Panc1 (cell line): ENCODE results near the gene CYP2C18. TPM values are rescaled to one million over a fixed set of nuclear protein-coding genes. Genes with fewer than 3 reads are reported as not detected.

Experiments
- ATAC-seq: fragments of 200-7000 bp; cut with Tn5 transposase; 2 replicates; pipeline ENCODE4 v1.9.1; 2020; ENCODE audit warnings: mild to moderate bottlenecking, moderate library complexity
- BruUV-seq: library from RNA; stranded (reverse); fragments of 400-500 nt; replicated peaks from 2 replicates; lab custom pipeline; 2021; lab: Mats Ljungman, UMichigan
- CTCF ChIA-PET: fragments of 300-600 bp; sonication (Branson Sonifier 250); formaldehyde crosslinking; loops from one replicate; lab custom pipeline; 2022; ENCODE audit warnings: antibody characterized with exemption; lab: Charles Lee
- POLR2A ChIA-PET: fragments of 300-600 bp; sonication (Branson Sonifier 250); formaldehyde crosslinking; loops from one replicate; lab custom pipeline; 2022; ENCODE audit warnings: antibody characterized with exemption; lab: Charles Lee
- DNase-seq: peaks from one replicate; pipeline ENCODE4 v3.0.0-alpha.2; 2010; ENCODE audit warnings: low read depth, low spot score
- H3K27ac ChIP-seq: 2 replicates; pipeline ENCODE4 v1.5.1; 2011; ENCODE audit warnings: mild to moderate bottlenecking, low read length, inconsistent platforms
- H3K27me3 ChIP-seq: fragments of 200-500 bp; sonication (Bioruptor generic); 2 replicates; pipeline ENCODE4 v1.6.0; 2014; ENCODE audit warnings: low read length, inconsistent platforms; ENCODE audit not compliant: control insufficient read depth, insufficient read depth
- H3K36me3 ChIP-seq: fragments of 200-500 bp; sonication (Bioruptor generic); 2 replicates; pipeline ENCODE4 v1.5.1; 2014; ENCODE audit warnings: inconsistent platforms, mild to moderate bottlenecking, low read length, moderate library complexity; ENCODE audit not compliant: control insufficient read depth, insufficient read depth
- H3K4me1 ChIP-seq: 2 replicates; pipeline ENCODE4 v1.5.1; 2011; ENCODE audit warnings: inconsistent platforms, mild to moderate bottlenecking, low read length, moderate library complexity; ENCODE audit not compliant: control insufficient read depth, insufficient read depth
- H3K4me3 ChIP-seq, 2 experiments: 2 replicates each; pipeline ENCODE4 v1.5.1; 2011 to 2012; ENCODE audit warnings: low read depth in 2 of 2, low read length in 2 of 2, mild to moderate bottlenecking in 2 of 2, inconsistent platforms in 1 of 2, moderate library complexity in 1 of 2
- H3K9me3 ChIP-seq: fragments of 200-500 bp; sonication (Bioruptor generic); 2 replicates; pipeline ENCODE4 v1.5.1; 2014; ENCODE audit warnings: low read depth, mild to moderate bottlenecking, inconsistent platforms, low read length, moderate library complexity; ENCODE audit not compliant: control insufficient read depth, insufficient read depth
- CTCF ChIP-seq: fragments of 450-650 bp; IDR thresholded peaks from 2 replicates; pipeline ENCODE4 v1.5.1; 2017; ENCODE audit warnings: mild to moderate bottlenecking
- POLR2AphosphoS5 ChIP-seq: IDR thresholded peaks from 2 replicates; pipeline ENCODE4 v1.6.1; 2012; ENCODE audit warnings: mild to moderate bottlenecking, low read depth, low read length, moderate library complexity
- in situ Hi-C: cut with HindIII; loops from 2 replicates; pipeline ENCODE4 v1.10.0; 2016; ENCODE audit warnings: low sequenced_read_pairs, low pct_unique_long_range_greater_than_20kb
- intact Hi-C: fragments of 100-400 bp; cut with micrococcal nuclease; formaldehyde crosslinking; loops from one replicate; pipeline ENCODE4 v1.10.0; 2022; ENCODE audit not compliant: unreplicated experiment
- total RNA-seq: library from RNA; stranded (reverse); gene quantifications from one replicate; pipeline ENCODE4 v1.2.1, GENCODE V29; 2021; ENCODE audit not compliant: unreplicated experiment

CYP2C18 gene
- total RNA-seq, 1 experiment from 2014 or later: not detected

GRCh38 chr10:94785211-94785610 lies 101.7 kb downstream of the CYP2C18 start:
- CTCF ChIA-PET: no interaction called here
- no peaks in the 10 kb centered on the region for H3K9me3 ChIP-seq
- in situ Hi-C loops: no loop called here
- TF ChIP-seq CTCF: no peak
- no peak for TF ChIP-seq POLR2AphosphoS5
- no peak overlapping the region for H3K4me3 ChIP-seq
- no peak overlapping the region for H3K27ac ChIP-seq
- DNase-seq (no peak), ATAC-seq (no peak)
- H3K36me3 ChIP-seq: no peaks in the 10 kb centered on the region
- H3K4me1 ChIP-seq: no peaks in the 10 kb centered on the region
- BruUV-seq: no TSS peak
- intact Hi-C loops: no loop called here
- no peaks in the 10 kb centered on the region for H3K27me3 ChIP-seq
- POLR2A ChIA-PET: no interaction called here

Other genes starting within 250 kb of the CYP2C18 start
- 145 TPM for gene HELLS, start 137.9 kb upstream of the CYP2C18 start, total RNA-seq
- 0.15 TPM for gene CYP2C19, start 79.0 kb downstream of the CYP2C18 start, total RNA-seq